HG03521 (cell line): ENCODE measurements around the gene CHCHD6.

Source experiments
- ATAC-seq: cut with Tn5 transposase; IDR thresholded peaks from one replicate; pipeline ENCODE4 v1.9.1; 2021; ENCODE audit warnings: mild to moderate bottlenecking, moderate library complexity; ENCODE audit not compliant: unreplicated experiment

CHCHD6 gene

DNA sequence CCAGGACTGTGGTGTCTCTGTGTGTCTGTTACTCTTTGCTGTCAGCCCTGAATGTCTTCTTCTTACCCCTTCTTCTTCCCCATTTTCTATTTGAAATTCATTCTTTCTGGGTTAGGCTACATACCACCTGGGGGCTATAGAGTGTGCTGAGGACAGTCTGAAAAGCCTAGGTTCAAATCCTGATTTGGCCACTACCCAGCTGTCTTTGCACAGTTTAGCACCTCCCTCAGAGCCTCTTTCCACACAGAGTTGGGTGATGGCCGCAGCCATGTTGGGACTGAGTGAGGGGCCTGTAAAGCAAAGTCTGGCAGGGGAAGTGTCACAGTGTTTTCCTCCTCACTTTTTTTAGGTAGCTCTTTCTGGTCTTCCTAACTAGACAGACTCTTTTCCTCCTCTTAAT lies 113.7 kb downstream of the CHCHD6 start:
- no peak for ATAC-seq

- no peak for ATAC-seq
Observed at GRCh38 chr3:126818400-126819095, 114.5 kb downstream of the CHCHD6 start.

GRCh38 chr3:126826693-126827092 lies 122.7 kb downstream of the CHCHD6 start:
- no peak for ATAC-seq

DNA sequence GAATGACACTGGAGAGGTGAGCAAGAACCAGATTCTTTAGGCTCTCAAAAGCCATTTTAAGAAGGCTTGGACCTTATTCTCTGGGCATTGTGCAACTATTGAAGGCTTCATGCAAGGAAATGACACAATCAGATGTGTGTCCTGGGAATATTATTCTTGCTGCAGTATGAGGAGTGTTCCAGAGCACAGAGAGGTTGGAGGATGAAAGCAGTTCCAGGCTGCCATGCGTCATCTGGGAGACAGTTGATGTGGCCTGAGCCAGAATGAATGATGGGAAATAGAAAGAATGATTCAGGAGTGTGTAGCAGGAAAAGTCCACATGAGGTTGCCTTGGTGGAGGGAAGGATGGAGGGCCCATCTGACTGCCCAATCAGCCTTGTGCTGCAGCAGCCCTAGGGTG lies 123.1 kb downstream of the CHCHD6 start:
- no peak for ATAC-seq

DNA sequence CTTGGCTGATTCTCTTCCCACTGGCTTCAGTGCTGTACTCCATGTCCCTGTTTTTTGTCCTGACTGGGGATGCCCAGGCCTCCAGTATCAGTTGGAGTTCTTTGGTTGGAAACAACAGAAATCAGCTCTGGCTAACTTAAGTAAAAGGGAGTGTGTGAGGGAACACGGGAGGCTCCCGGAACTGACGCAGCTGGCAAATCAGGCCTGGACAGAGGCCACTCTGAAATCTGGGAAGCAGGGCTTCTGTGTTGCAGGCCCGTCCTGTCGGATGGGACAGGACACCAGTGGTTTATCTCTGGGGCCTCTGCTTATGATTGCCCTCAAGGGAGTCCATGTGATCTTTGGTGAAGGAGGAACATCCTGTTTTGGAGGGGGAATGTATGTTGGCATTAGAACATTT lies 124.3 kb downstream of the CHCHD6 start:
- no peak for ATAC-seq

GRCh38 chr3:126832933-126833332 lies 128.9 kb downstream of the CHCHD6 start:
- no peak for ATAC-seq

DNA sequence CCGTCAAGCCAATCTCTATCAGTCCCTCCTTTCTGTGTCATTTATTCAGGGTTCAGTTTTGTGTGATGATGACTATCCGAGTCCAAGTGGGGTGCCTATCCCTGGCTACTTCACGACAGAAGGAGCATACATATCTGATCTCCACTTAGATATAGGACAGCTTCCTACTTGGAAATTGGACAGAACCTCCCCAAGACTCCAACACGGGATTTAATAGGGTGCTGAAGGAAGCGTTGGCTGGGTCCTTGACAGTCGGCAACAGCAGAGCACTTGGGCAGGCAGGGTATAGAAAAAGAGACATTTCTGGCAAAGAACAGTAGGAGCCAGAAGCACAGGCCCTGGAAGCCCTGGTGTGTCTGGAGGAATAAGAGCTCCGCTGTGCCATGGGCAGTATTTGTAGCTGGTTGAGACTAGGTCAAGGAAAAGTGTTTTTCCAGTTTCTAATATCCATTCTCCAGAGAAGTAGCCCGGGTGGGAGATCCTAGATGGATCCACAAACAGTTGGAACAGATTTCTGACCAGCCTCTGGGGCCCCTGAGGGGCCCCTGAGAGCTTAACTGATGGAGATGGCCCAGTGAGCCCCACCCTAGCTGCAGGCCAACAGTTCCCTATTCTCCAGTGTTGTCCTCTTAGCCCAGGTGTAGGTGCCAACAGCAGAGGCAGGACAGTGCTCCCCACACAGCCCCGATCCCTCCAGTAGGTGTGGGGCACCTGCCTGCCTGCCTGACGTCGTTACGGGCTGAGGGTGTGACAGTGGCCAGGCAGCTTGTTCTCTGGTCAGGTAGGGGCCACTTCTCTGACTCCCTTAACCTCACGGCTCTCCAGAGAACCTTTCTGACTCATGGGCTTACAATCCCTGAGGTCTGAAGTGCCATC lies 130.8 kb downstream of the CHCHD6 start:
- no peak for ATAC-seq

- ATAC-seq = no peak
Observed at GRCh38 chr3:126835472-126836219, 131.6 kb downstream of the CHCHD6 start.

- no peak for ATAC-seq
Observed at GRCh38 chr3:126836220-126836860, 132.3 kb downstream of the CHCHD6 start.

DNA sequence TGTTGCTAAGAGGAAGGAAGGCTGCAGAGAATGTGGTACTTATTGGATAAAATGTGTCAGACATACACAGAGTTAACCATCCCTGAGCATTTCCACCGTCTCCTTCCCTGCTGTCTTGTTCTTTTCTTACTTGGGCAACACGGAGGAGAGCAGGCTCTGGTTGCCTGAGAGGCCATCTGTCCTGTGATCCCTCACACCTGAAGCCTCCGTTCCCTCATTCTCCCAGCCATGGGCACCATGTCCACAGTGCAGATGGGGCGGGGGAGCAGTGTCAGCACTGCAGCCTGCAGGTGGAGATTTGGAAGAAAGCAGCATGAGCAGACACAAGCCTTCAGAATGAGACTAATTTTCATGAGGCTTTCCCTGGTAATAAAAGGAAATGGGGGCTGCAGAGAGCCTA lies 133.7 kb downstream of the CHCHD6 start:
- ATAC-seq = no peak

DNA sequence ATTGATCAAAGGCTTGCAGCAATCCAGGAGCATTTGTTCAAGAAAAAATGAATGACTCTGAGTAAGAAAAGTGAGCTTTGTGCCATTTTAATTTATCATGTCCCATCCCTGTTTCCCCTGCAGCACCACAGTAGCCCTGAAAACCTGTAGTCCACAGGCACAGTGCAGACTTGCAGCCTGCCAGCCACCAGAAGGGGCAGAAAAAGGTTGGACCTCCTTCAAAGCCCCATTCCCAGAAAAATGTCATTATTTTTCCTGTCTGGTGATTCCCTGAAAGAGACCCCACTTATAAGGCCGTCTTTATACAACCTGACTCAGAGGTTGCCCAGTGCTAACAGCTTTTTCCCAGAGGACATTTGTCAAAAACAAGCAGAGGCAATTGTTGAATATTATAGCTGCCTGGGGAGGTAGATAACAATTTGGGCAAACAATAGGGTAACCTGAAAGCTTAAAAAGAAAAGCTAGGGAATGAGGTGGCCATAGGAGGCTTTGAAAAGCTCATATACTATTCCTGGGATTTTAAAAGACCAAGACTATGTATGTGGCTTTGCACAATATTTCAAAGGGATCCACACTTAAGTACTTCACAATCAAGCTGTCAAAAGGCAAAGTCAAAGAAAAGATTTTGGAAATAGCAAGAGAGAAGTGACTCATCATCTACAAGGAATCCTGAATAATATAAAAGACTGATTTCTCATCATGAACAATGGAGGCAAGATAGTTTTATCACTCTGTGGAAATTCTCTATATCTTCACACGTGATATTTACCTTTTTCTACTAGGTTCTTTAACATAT lies 142.1 kb downstream of the CHCHD6 start:
- ATAC-seq = no peak

GRCh38 chr3:126847061-126847460 lies 143.0 kb downstream of the CHCHD6 start:
- no peak for ATAC-seq

GRCh38 chr3:126848991-126849390 lies 145.0 kb downstream of the CHCHD6 start:
- no peak for ATAC-seq

- no peak for ATAC-seq
Observed at GRCh38 chr3:126849768-126850167, 145.7 kb downstream of the CHCHD6 start.

DNA sequence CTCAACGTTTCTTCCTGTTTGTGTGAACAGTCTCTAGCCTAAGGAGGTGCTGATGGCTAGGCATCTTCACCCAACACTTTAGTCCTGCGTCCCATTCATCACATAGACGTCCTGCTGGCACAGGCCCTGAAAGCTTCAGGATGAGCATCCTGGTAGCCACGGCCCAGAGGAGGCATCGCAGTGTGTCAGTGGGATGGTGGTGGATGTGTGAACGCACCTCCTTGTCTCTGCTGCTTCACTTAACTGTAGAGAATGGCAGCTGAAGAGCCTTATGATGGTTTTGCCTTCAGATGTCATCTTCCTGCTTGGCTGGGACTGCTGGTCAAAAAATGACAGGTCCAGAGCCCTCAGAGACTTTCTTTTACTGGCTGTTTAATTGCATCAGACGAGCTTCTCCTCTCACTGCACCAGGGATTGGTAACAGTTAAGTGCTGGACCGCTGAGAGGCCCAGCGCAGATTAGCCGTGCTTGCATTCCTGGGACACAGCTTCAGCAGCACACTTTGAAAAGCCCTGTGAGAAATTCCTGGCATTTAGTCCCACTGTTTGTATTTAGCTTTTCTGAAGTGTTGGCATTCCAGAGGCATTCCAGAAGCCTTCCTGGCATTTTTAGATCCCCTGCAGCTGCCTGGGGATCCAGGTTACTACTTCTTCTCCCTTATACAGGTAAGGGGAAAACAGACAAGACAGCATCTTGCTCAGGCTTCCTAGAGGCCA lies 146.5 kb downstream of the CHCHD6 start:
- ATAC-seq = no peak

DNA sequence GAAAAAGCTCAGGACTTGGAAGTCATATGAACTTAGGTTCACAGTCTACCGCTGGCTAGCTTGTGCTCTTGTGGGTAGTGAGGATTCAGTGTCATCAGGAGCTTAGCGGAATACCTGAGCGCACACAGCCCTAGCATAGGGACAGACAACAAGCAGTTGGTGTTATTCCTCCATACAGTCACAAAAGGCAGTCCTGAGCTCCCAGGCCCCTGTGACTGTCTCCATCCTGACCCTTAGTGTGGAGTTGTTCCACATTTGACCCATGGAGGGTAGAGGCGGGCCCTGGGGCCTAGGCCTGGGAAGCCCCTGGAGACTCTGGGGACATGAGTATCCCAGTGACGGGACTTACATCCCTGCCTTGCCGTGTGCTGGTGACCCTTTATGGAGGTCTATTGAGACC lies 147.3 kb downstream of the CHCHD6 start:
- ATAC-seq = no peak

DNA sequence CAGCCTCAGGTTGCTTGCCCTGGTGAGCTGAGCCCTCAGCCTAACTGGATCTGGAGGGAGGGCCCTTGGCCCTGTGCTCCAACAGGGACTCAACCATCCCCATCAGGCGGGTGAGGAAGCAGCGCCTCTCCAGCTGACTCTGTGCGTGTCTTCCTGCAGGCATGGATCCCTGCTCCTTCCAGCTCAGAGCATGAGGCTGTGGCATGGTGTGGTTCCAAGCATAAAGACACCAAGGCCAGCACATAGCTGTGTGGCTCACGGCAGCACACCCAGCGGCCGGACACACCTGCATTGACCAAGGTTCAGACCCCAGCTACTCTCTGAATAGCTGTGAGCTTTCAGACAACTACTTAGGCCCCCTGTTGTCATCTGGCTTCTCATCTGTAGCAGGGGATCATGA lies 147.9 kb downstream of the CHCHD6 start:
- ATAC-seq = no peak

DNA sequence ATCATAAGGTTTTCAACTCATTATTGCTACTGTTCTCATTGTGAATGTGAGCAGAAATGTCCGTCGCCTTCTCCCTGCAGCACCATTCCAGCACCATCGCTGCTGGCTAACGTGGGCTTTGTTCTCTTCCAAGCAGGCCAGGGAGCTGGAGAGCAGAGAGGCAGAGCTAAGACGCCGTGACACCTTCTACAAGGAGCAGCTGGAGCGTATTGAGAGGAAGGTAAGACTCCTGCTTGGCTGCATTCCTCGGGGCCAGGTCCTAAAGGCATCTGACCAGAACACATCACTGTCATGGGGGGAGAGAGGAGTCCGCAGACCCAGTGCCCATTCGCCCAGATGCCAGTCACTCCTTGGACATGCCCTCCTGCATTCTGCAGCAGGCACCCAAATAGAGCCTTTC lies 148.5 kb downstream of the CHCHD6 start:
- no peak for ATAC-seq

DNA sequence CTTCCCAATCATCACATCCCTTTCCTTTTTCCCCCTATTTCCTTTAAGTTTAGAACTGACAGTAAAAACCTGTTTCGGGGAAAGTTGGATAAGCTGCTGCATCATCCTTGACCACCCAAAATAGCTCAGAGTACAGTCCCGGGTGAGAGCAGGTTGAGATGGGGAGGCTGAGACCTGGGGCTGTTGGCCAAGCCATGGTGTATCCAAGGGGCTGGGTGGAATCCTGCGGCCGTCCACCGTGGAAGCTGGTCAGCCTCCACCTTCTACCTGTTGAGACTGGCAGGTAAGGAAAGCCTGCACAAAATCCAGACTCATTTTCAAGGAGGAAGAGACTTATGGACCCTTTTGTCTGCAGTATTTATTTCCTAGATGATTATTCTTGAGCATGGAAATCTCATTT lies 150.6 kb downstream of the CHCHD6 start:
- no peak for ATAC-seq

DNA sequence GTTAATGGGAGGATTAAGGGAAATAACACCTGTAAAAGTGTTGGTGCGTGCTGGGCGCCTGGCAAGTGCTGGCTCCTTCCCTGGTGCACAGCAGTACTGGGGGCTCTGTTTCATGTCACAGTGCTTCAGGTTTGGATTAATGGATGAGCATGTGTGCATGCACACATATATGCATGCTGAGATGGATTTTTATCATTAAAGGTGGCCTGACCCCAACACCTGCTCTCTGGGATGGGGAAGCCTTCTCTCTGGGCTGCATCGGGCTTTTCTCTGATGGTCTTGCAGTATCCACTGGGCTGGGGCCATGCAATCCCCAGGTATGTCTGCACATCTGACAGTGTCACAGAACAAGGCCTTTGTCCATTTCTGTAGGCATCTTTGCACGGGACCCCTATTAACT lies 151.3 kb downstream of the CHCHD6 start:
- no peak for ATAC-seq
